ENCODE data around the gene GTSE1.

GTSE1 gene

GRCh38 chr22:46330426-46330825, 33.8 kb downstream of the GTSE1 start:
- DNase-seq = no peak

GRCh38 chr22:46331496-46331895, 34.8 kb downstream of the GTSE1 start:
- DNase-seq = no peak

- peak; percentile 87 for DNase-seq
Measured at GRCh38 chr22:46335201-46336118, 38.8 kb downstream of the GTSE1 start, which contains the start of gene TRMU. TRMU (plus strand) TSS chr22:46335714; CDS start chr22:46335765, 51 bp downstream.

- peak; percentile 11 for DNase-seq
Measured at GRCh38 chr22:46336119-46337078, 39.7 kb downstream of the GTSE1 start.

- DNase-seq = no peak
Measured at GRCh38 chr22:46337870-46338269, 41.2 kb downstream of the GTSE1 start.

- DNase-seq = no peak
Measured at GRCh38 chr22:46338636-46339035, 42.0 kb downstream of the GTSE1 start.

GRCh38 chr22:46339956-46340355, 43.3 kb downstream of the GTSE1 start:
- no peak for DNase-seq

- no peak for DNase-seq
Measured at GRCh38 chr22:46340676-46341075, 44.0 kb downstream of the GTSE1 start.

GRCh38 chr22:46346680-46347405, 50.2 kb downstream of the GTSE1 start:
- no peak for DNase-seq

- no peak for DNase-seq
Measured at GRCh38 chr22:46347646-46348045, 51.0 kb downstream of the GTSE1 start.

- no peak for DNase-seq
Measured at GRCh38 chr22:46348099-46348695, 51.5 kb downstream of the GTSE1 start.

GRCh38 chr22:46349238-46349637, 52.6 kb downstream of the GTSE1 start:
- no peak for DNase-seq

- DNase-seq = no peak
Measured at GRCh38 chr22:46349681-46350080, 53.0 kb downstream of the GTSE1 start.

GRCh38 chr22:46350121-46350520, 53.5 kb downstream of the GTSE1 start:
- DNase-seq = no peak

- no peak for DNase-seq
Measured at GRCh38 chr22:46350646-46351045, 54.0 kb downstream of the GTSE1 start.

- no peak for DNase-seq
Measured at GRCh38 chr22:46351131-46351735, 54.6 kb downstream of the GTSE1 start.

- DNase-seq = no peak
Measured at GRCh38 chr22:46351767-46352166, 55.1 kb downstream of the GTSE1 start.

GRCh38 chr22:46352276-46352675, 55.6 kb downstream of the GTSE1 start:
- no peak for DNase-seq

GRCh38 chr22:46352691-46353386, 56.2 kb downstream of the GTSE1 start:
- DNase-seq = peak; percentile 17

- DNase-seq = no peak
Measured at GRCh38 chr22:46353483-46354105, 56.9 kb downstream of the GTSE1 start.

Measured in fibroblast of skin of back (primary cell).